Uterus (tissue), 4 donors: ENCODE data around the gene JAG1. TPM values are rescaled to one million over a fixed set of nuclear protein-coding genes. Genes with fewer than 3 reads are reported as not detected.

Experiments used
- DNase-seq, 2 donors: peaks; one replicate each; pipeline ENCODE4 v3.0.0-alpha.2; 2019 to 2020
- H3K27ac ChIP-seq, 2 donors: fragments of 200-600 bp; sonication (generic); 1 replicate in 1 of 2; 2 replicates in 1 of 2; pipeline ENCODE4 v1.5.1; 2016 to 2018
- H3K27me3 ChIP-seq, 2 donors: fragments of 200-600 bp; sonication (generic); one replicate each; pipeline ENCODE4 v1.5.1; 2018 to 2019; ENCODE audit warnings: control low read depth in 1 of 2
- H3K36me3 ChIP-seq, 2 donors: fragments of 200-600 bp; sonication (generic); one replicate each; pipeline ENCODE4 v1.5.1; 2019; ENCODE audit warnings: control low read depth in 1 of 2
- H3K4me1 ChIP-seq, 2 donors: fragments of 200-600 bp; sonication (generic); one replicate each; pipeline ENCODE4 v1.5.1; 2018 to 2019; ENCODE audit warnings: control low read depth in 1 of 2
- H3K4me3 ChIP-seq, 2 donors: fragments of 200-600 bp; sonication (generic); 1 replicate in 1 of 2; 2 replicates in 1 of 2; pipeline ENCODE4 v1.5.1; 2018 to 2019; ENCODE audit warnings: mild to moderate bottlenecking in 1 of 2
- H3K9me3 ChIP-seq, 2 donors: fragments of 200-600 bp; sonication (generic); one replicate each; pipeline ENCODE4 v1.5.1; 2019; ENCODE audit warnings: control low read depth in 1 of 2
- POLR2A ChIP-seq, 2 donors: fragments of 450-650 bp; IDR thresholded peaks; one replicate each; pipeline ENCODE4 v1.6.1; 2016; ENCODE audit warnings: antibody characterized with exemption in 2 of 2, mild to moderate bottlenecking in 1 of 2, moderate library complexity in 1 of 2
- intact Hi-C: fragments of 100-400 bp; cut with DNase I; formaldehyde crosslinking; loops from one replicate; pipeline ENCODE4 v1.15.1; 2023; ENCODE audit warnings: low total_unique reads
- total RNA-seq, 4 donors: library from RNA; depleted of rRNA in 3 of 4; stranded (reverse); fragments of >200 nt in 3 of 4; gene quantifications; one replicate each; pipeline versions ENCODE4 v1.1.0 to v1.2.4, GENCODE V29; 2014 to 2023
- TF ChIP-seq, protein P1 (sequence below), 4 experiments: fragments of 200-600 bp in 2 of 4; fragments of 450-650 bp in 2 of 4; sonication (generic) in 2 of 4; IDR thresholded peaks; one replicate each; pipeline ENCODE4 v1.5.1; 2016 to 2019; ENCODE audit warnings: antibody characterized with exemption in 4 of 4, mild to moderate bottlenecking in 2 of 4, moderate library complexity in 1 of 4
- donor health status: DM: yes; HTN: yes; CAD: no.

JAG1 gene
- total RNA-seq, 4 donors from 2014 or later: 53.8 to 154 (median 111) TPM

DNA sequence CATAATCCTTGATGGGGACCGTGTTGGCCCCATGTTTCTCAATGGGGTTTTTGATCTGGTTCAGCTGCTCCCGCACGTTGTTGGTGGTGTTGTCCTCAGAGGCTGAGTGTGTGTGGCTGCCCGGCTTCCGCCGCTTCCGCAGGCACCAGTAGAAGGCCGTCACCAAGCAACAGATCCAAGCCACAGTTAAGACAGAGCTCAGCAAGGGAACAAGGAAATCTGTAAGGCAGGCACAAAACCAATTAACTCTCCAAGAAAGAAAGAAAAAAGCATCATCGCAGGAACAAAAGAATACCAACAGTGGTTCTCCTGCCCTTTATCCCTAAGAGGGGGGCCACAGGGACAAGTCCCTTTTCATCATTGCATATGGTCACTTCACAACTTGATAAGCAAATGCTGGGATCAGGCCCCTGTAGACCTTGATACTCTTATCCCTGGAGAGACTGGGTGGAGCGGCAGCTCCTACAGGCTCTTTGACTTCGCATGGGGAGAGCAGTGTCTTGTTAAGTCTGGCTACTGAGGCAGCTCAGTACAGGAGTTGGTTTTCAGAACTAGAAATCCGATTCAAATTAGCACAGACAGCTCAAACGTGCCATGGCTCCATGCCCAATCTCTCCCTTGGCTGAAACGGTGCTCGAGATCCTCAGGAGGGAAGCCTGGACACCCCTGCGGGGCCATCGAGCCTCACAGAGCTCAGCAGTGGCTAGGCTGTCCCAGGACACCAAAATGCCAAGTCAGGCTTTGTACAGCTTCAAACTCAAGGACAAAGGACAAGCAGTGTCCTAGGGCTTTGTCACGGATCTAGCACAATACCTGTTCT, 33.9 kb downstream of the JAG1 start:
- Histone ChIP-seq H3K36me3 (no peaks in the 10 kb centered on the region), H3K27me3 (no peaks in the 10 kb centered on the region), H3K4me3 (no peak overlapping the region), H3K9me3 (no peaks in the 10 kb centered on the region), H3K4me1 (peaks cover 0 to 3% of the 10 kb centered on the region in 2 donors), H3K27ac (peak overlapping the region in 1 of 2 donors; percentile 69)
- intact Hi-C loops: no loop called here
- DNase-seq: no peak
- TF ChIP-seq POLR2A (IDR thresholded peaks at IDR 0.05): no peak
- TF ChIP-seq, protein P1, sequence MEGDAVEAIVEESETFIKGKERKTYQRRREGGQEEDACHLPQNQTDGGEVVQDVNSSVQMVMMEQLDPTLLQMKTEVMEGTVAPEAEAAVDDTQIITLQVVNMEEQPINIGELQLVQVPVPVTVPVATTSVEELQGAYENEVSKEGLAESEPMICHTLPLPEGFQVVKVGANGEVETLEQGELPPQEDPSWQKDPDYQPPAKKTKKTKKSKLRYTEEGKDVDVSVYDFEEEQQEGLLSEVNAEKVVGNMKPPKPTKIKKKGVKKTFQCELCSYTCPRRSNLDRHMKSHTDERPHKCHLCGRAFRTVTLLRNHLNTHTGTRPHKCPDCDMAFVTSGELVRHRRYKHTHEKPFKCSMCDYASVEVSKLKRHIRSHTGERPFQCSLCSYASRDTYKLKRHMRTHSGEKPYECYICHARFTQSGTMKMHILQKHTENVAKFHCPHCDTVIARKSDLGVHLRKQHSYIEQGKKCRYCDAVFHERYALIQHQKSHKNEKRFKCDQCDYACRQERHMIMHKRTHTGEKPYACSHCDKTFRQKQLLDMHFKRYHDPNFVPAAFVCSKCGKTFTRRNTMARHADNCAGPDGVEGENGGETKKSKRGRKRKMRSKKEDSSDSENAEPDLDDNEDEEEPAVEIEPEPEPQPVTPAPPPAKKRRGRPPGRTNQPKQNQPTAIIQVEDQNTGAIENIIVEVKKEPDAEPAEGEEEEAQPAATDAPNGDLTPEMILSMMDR (IDR thresholded peaks at IDR 0.05): no peak

DNA sequence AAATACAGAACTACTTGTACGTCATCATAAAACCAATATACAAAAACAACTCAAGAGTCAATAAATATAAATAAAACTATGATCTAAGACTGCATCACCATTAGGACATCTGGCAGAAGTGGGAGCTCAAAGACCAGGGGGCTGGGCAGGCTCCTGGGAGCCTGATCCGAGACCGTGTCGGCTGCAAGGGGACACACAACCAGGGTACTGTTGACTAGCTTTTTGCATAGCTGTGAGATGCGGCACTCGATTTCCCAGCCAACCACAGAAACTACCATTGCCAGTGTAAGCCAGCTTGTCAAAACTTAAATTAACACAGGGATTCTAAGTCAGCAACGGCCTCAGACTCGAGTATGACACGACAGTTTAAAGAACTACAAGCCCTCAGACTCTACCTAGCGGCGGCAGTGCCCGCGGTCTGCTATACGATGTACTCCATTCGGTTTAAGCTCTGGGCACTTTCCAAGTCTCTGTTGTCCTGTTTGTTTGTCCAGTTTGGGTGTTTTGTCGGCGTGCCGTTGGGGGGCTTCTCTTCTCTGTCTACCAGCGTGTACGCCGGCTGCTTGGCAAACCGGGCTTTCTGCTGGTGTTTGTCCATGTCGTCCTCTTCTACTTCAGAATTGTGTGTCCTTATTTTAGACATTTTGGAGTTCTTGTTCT, 34.6 kb downstream of the JAG1 start:
- Histone ChIP-seq H3K9me3 (no peaks in the 10 kb centered on the region), H3K27ac (peak overlapping the region in 1 of 2 donors; percentile 69), H3K36me3 (no peaks in the 10 kb centered on the region), H3K4me1 (peaks cover 0 to 3% of the 10 kb centered on the region in 2 donors), H3K27me3 (no peaks in the 10 kb centered on the region), H3K4me3 (no peak overlapping the region)
- no peak for DNase-seq
- TF ChIP-seq, protein P1 (IDR thresholded peaks at IDR 0.05): no peak
- TF ChIP-seq POLR2A (IDR thresholded peaks at IDR 0.05): no peak
- intact Hi-C loops: no loop called here

DNA sequence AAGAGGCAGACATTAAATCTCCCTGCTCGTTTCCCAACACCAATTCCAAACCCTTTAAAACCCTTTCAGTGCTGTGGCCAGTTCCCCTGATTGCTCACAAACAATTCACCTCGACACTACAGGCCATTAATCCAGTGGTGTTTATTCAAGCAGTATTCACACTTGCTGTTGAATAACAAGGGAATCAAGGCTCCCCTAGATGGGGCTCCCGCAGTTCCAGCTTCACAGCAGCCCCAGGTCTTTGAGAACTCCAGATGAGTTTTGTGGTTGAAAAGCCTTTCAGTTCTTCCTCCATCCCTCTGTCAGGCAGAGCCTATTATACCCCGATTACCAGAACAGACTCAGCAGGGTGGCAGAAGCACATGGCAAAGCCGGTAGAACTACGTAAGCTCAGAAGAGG, 36.2 kb downstream of the JAG1 start:
- intact Hi-C loops: no loop called here
- Histone ChIP-seq H3K4me1 (no peaks in the 10 kb centered on the region), H3K36me3 (no peaks in the 10 kb centered on the region), H3K27ac (peak overlapping the region; percentile 64 to 69), H3K27me3 (no peaks in the 10 kb centered on the region), H3K9me3 (no peaks in the 10 kb centered on the region), H3K4me3 (no peak overlapping the region)
- DNase-seq: no peak
- TF ChIP-seq, protein P1 (IDR thresholded peaks at IDR 0.05): no peak
- TF ChIP-seq POLR2A (IDR thresholded peaks at IDR 0.05): no peak

DNA sequence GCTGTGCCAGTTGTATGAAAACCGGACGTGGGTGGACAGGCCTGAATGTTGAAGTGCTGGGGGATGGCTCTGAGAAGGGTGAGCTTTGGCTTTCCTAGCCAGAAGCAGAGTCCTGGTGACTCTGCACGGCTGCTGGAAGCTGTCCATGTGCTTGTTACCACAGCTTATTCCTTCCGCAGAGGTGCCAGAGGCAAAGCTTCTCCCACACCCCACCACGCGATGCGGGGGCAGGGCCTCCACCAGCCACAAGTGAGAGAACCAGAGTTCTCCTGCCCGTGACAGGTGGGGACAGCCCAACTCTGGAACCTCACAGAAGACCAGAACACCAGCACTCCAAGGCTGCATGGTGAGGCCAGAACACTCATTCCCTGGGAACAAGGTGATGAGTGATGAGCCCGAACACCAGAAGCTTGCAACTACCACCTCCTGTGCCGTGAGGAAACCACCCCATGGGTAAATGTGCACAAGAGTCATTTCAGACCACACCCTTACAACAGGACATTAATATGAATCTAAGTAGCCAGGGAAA, 36.7 kb downstream of the JAG1 start:
- Histone ChIP-seq H3K4me3 (no peak overlapping the region), H3K27ac (peak overlapping the region; percentile 64 to 69), H3K36me3 (no peaks in the 10 kb centered on the region), H3K27me3 (no peaks in the 10 kb centered on the region), H3K9me3 (no peaks in the 10 kb centered on the region), H3K4me1 (no peaks in the 10 kb centered on the region)
- no peak for TF ChIP-seq POLR2A (IDR thresholded peaks at IDR 0.05)
- TF ChIP-seq, protein P1 (IDR thresholded peaks at IDR 0.05): no peak
- peak in 1 of 2 donors; percentile 45 for DNase-seq
- intact Hi-C loops: no loop called here

DNA sequence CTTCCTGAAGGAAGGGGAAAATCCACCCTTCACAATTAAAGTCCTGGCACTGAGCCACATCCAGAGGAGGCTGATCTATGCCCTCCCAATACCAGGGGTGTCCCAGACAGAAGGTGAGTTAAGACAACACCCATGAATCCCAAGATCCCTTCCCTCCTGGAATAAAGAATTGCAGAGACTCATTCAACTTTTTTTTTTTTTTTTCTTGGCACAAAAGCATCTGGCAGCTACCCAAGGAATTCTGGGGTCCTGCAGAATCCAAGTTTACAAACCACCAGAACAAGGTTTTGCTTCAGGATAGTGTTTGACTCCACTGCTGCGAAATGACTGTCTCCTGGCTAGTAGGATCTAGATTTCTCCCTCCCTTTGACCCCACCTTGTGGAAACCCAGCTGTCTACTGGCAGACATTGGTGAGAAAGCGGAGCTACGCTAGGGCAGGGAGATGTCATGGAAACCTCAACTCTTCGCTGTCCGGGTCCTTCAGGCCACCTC, 37.4 kb downstream of the JAG1 start:
- Histone ChIP-seq H3K4me1 (no peaks in the 10 kb centered on the region), H3K4me3 (no peak overlapping the region), H3K27ac (peak overlapping the region; percentile 64 to 69), H3K27me3 (no peaks in the 10 kb centered on the region), H3K9me3 (no peaks in the 10 kb centered on the region), H3K36me3 (no peaks in the 10 kb centered on the region)
- no peak for DNase-seq
- intact Hi-C loops: no loop called here
- TF ChIP-seq POLR2A (IDR thresholded peaks at IDR 0.05): no peak
- TF ChIP-seq, protein P1 (IDR thresholded peaks at IDR 0.05): no peak
